CD4-positive, alpha-beta memory T cell (primary cell): Measurements from ENCODE around the gene ZNF471. TPM values are rescaled to one million over a fixed set of nuclear protein-coding genes. Genes with fewer than 3 reads are reported as not detected.
A peak's percentile ranks its signal among the peaks of the same experiment; 100 is the strongest.

Experiments
- CTCF ChIA-PET: fragments of 350-600 bp; sonication (Branson Sonifier 250); formaldehyde crosslinking; loops from one replicate; lab custom pipeline; 2021; ENCODE audit warnings: inconsistent platforms; ENCODE audit not compliant: partially characterized antibody; lab: Charles Lee
- POLR2A ChIA-PET: fragments of 350-600 bp; sonication (Branson Sonifier 250); formaldehyde crosslinking; loops from one replicate; lab custom pipeline; 2021; ENCODE audit not compliant: partially characterized antibody; lab: Charles Lee
- DNase-seq, 5 donors: peaks; one replicate each; pipeline versions ENCODE4 v3.0.0 to v3.0.0-alpha.2; 2020 to 2022; ENCODE audit warnings: mixed read lengths in 1 of 5
- H3K27ac ChIP-seq: one replicate; pipeline ENCODE4 v1.7.0; 2013; ENCODE audit warnings: low read depth, low read length
- H3K27me3 ChIP-seq: 2 replicates; pipeline ENCODE4 v1.7.0; 2013; ENCODE audit warnings: mild to moderate bottlenecking, low read length, moderate library complexity; ENCODE audit not compliant: insufficient read depth
- H3K36me3 ChIP-seq: 2 replicates; pipeline ENCODE4 v1.7.0; 2013; ENCODE audit warnings: mild to moderate bottlenecking, low read length, moderate library complexity; ENCODE audit not compliant: insufficient read depth
- H3K4me1 ChIP-seq: 2 replicates; pipeline ENCODE4 v1.7.0; 2013; ENCODE audit warnings: mild to moderate bottlenecking, low read length, moderate library complexity; ENCODE audit not compliant: insufficient read depth
- H3K4me3 ChIP-seq, 2 donors: one replicate each; pipeline ENCODE4 v1.7.0; 2013; ENCODE audit warnings: low read length in 2 of 2, mild to moderate bottlenecking in 1 of 2
- H3K9me3 ChIP-seq, 2 donors: one replicate each; pipeline ENCODE4 v1.7.0; 2013; ENCODE audit warnings: low read length in 2 of 2, control low read depth in 1 of 2; ENCODE audit not compliant: control insufficient read depth in 1 of 2
- H3K27ac Mint-ChIP-seq, 7 donors: one replicate each; pipeline ENCODE4 v1.8.0; 2020 to 2021; ENCODE audit warnings: mixed read lengths in 7 of 7, mild to moderate bottlenecking in 6 of 7, inconsistent platforms in 3 of 7, moderate library complexity in 3 of 7
- H3K27me3 Mint-ChIP-seq, 2 donors: one replicate each; pipeline ENCODE4 v1.8.0; 2020 to 2021; ENCODE audit warnings: mixed read lengths in 2 of 2
- H3K36me3 Mint-ChIP-seq, 2 donors: one replicate each; pipeline ENCODE4 v1.8.0; 2020 to 2021; ENCODE audit warnings: mixed read lengths in 2 of 2, inconsistent platforms in 1 of 2, mild to moderate bottlenecking in 1 of 2
- H3K4me1 Mint-ChIP-seq, 4 donors: one replicate each; pipeline ENCODE4 v1.8.0; 2020 to 2021; ENCODE audit warnings: mixed read lengths in 4 of 4, mild to moderate bottlenecking in 1 of 4
- H3K4me3 Mint-ChIP-seq, 8 donors: one replicate each; pipeline ENCODE4 v1.8.0; 2020 to 2021; ENCODE audit warnings: mixed read lengths in 8 of 8, mild to moderate bottlenecking in 7 of 8, moderate library complexity in 6 of 8, inconsistent platforms in 3 of 8
- H3K9me3 Mint-ChIP-seq, 8 donors: one replicate each; pipeline ENCODE4 v1.8.0; 2020 to 2021; ENCODE audit warnings: mixed read lengths in 8 of 8, mild to moderate bottlenecking in 5 of 8, inconsistent platforms in 3 of 8, moderate library complexity in 1 of 8
- intact Hi-C: fragments of 100-400 bp; cut with micrococcal nuclease; formaldehyde crosslinking; loops from one replicate; pipeline ENCODE4 v1.15.1; 2023
- polyA plus RNA-seq, 2 donors: library from polyadenylated mRNA; unstranded; fragments of 300-500 nt; fragmentation: Illumina TruSeq; gene quantifications; one replicate each; pipeline ENCODE4 v1.2.3, GENCODE V29; 2021
- total RNA-seq, 2 experiments: library from RNA; stranded (reverse); gene quantifications; one replicate each; pipeline ENCODE4 v1.2.3, GENCODE V29; 2021

Gene ZNF471
- total and polyA plus RNA-seq, 4 experiments from 2014 or later, result 0.31 to 1.7 (median 1.0) TPM

DNA sequence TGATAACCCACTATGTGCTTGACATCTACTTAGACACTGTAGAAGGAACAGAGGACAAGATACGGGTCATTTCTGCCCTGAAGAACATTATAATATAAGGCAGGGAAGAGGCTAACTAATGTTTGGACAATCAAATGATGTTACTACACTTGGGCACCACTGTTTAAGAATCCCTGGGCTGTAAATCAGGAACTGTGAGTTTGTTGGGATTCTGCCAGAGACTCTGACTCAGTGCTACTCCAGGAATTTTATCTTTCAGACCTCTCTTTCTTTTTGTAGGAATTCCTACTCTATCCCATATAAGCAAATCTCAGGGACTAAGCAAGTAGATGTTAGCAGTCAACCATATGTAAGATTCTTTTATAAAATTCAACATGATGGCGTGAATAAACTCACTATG lies 3.1 kb upstream of the ZNF471 start:
- peaks cover 0 to 21% of the 10 kb centered on the region in 2 donors for H3K9me3 ChIP-seq
- no peaks in the 10 kb centered on the region for H3K36me3 ChIP-seq
- H3K27me3 ChIP-seq, result no peaks in the 10 kb centered on the region
- ChIA-PET CTCF (no interaction called here), POLR2A (no interaction called here)
- H3K4me1 ChIP-seq, result no peaks in the 10 kb centered on the region
- no peak overlapping the region for H3K27ac ChIP-seq
- peaks cover 10 to 19% of the 10 kb centered on the region in 2 donors for H3K36me3 Mint-ChIP-seq
- DNase-seq, result no peak
- no peak overlapping the region for H3K4me3 ChIP-seq
- H3K4me3 Mint-ChIP-seq, result no peak overlapping the region
- peaks cover 0 to 3% of the 10 kb centered on the region in 2 donors for H3K27me3 Mint-ChIP-seq
- no peak overlapping the region for H3K27ac Mint-ChIP-seq
- peaks cover 0 to 10% (median 6%) of the 10 kb centered on the region in 4 donors for H3K4me1 Mint-ChIP-seq
- intact Hi-C loops, result no loop called here
- H3K9me3 Mint-ChIP-seq, result peaks cover 4 to 75% (median 60%) of the 10 kb centered on the region in 8 donors

DNA sequence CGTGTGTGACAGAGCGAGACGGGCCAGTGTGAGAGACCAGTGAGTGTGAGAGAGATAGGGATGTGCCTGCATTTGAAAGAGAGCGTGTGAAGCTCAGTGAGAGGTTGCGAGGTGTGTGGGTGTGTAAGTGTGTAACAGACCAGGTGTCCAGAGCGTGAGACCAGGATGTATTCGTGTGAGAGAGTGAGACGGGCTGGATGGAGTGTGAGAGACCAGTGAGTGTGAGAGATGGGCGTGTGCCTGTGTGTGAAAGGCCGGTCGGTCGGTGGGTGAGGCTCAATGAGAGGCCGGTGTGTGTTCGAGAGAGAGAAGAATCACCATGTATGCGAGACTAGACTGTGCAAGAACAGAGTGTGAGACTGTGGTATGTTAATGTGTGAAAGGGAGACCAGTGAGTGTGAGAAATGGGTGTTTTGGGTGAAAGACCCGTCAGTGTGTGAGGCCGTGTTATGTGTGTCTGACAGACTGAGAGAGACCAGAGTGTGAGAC lies 679 bp downstream of the ZNF471 start:
- H3K9me3 ChIP-seq, result peaks cover 0 to 14% of the 10 kb centered on the region in 2 donors
- H3K36me3 Mint-ChIP-seq, result peaks cover 5 to 14% of the 10 kb centered on the region in 2 donors
- no peaks in the 10 kb centered on the region for H3K4me1 ChIP-seq
- peaks cover 0 to 10% (median 6%) of the 10 kb centered on the region in 4 donors for H3K4me1 Mint-ChIP-seq
- intact Hi-C loops, result no loop called here
- H3K27me3 Mint-ChIP-seq, result peaks cover 0 to 3% of the 10 kb centered on the region in 2 donors
- peaks cover 4 to 57% (median 37%) of the 10 kb centered on the region in 8 donors for H3K9me3 Mint-ChIP-seq
- ChIA-PET CTCF (no interaction called here), POLR2A (no interaction called here)
- no peak for DNase-seq
- H3K27me3 ChIP-seq, result no peaks in the 10 kb centered on the region
- no peaks in the 10 kb centered on the region for H3K36me3 ChIP-seq
- H3K4me3 Mint-ChIP-seq, result no peak overlapping the region
- H3K27ac Mint-ChIP-seq, result no peak overlapping the region
- H3K27ac ChIP-seq, result peak overlapping the region; percentile 61
- peak overlapping the region in 1 of 2 donors; percentile 11 for H3K4me3 ChIP-seq

DNA sequence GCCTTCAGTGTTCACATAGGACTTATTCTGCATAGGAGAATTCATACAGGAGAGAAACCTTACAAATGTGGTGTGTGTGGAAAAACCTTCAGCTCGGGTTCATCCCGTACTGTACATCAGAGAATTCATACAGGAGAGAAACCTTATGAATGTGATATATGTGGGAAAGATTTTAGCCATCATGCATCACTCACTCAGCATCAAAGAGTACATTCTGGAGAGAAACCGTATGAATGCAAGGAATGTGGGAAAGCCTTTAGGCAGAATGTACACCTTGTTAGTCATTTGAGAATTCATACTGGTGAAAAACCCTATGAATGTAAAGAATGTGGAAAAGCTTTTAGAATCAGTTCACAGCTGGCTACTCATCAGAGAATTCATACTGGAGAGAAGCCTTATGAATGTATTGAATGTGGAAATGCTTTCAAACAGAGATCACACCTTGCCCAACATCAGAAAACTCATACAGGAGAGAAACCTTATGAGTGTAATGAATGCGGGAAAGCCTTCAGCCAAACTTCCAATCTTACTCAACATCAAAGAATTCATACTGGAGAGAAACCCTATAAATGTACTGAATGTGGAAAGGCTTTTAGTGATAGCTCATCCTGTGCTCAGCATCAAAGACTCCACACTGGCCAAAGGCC lies 17.7 kb downstream of the ZNF471 start:
- H3K4me1 ChIP-seq, result no peaks in the 10 kb centered on the region
- peaks cover 32 to 36% of the 10 kb centered on the region in 2 donors for H3K36me3 Mint-ChIP-seq
- H3K27ac ChIP-seq, result no peak overlapping the region
- no peak overlapping the region for H3K4me3 ChIP-seq
- ChIA-PET CTCF (no interaction called here), POLR2A (no interaction called here)
- H3K27me3 ChIP-seq, result no peaks in the 10 kb centered on the region
- H3K36me3 ChIP-seq, result no peaks in the 10 kb centered on the region
- no peak for DNase-seq
- H3K27me3 Mint-ChIP-seq, result no peaks in the 10 kb centered on the region
- no peak overlapping the region for H3K27ac Mint-ChIP-seq
- intact Hi-C loops, result no loop called here
- H3K9me3 ChIP-seq, result peaks cover 4 to 52% of the 10 kb centered on the region in 2 donors
- H3K4me3 Mint-ChIP-seq, result no peak overlapping the region
- peaks cover 0 to 96% (median 89%) of the 10 kb centered on the region in 8 donors for H3K9me3 Mint-ChIP-seq
- H3K4me1 Mint-ChIP-seq, result no peaks in the 10 kb centered on the region

DNA sequence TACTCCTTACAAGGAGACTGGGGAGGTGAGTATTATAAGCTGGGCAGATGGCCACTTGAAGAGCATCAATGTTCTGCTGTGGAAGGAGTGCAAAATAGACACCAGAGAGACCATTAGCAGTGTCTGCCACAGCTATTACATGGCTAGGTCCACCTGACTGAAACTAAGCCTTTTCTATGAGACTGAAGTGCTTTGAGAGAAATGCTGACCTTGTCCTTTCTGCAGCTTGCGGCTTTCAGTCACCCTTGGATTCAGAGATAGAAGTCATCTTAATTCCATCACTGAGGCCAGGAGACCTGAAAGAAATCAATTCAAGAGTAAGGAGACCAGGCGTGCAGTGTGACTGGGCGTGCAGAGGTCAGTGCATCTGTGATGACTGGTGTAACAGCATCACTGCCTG lies 29.8 kb downstream of the ZNF471 start:
- peaks cover 0 to 2% of the 10 kb centered on the region in 2 donors for H3K27me3 Mint-ChIP-seq
- peaks cover 0 to 3% of the 10 kb centered on the region in 2 donors for H3K9me3 ChIP-seq
- intact Hi-C loops, result no loop called here
- DNase-seq, result no peak
- peak overlapping the region; percentile 63 to 83 for H3K4me3 ChIP-seq
- peaks cover 14% of the 10 kb centered on the region for H3K4me1 ChIP-seq
- CTCF ChIA-PET, result no interaction called here
- no peaks in the 10 kb centered on the region for H3K36me3 ChIP-seq
- H3K4me1 Mint-ChIP-seq, result peaks cover 7 to 24% (median 12%) of the 10 kb centered on the region in 4 donors
- H3K4me3 Mint-ChIP-seq, result peak overlapping the region; percentile 88 to 95 (median 91)
- peaks cover 31 to 49% of the 10 kb centered on the region in 2 donors for H3K36me3 Mint-ChIP-seq
- POLR2A ChIA-PET, result interaction anchor here (1.0 kb wide), 2 partner anchors 13 to 135 kb away, joined by 3 read pairs; partner anchors contain the start of gene ZNF835
- H3K27ac Mint-ChIP-seq, result peak overlapping the region in 6 of 7 donors; percentile 89 to 96 (median 94)
- peaks cover 2 to 84% (median 76%) of the 10 kb centered on the region in 8 donors for H3K9me3 Mint-ChIP-seq
- H3K27me3 ChIP-seq, result no peaks in the 10 kb centered on the region
- H3K27ac ChIP-seq, result no peak overlapping the region

- H3K36me3 Mint-ChIP-seq, result peaks cover 35 to 50% of the 10 kb centered on the region in 2 donors
- Histone ChIP-seq H3K27ac (peak overlapping the region; percentile 70), H3K4me3 (peak overlapping the region; percentile 63 to 83), H3K27me3 (no peaks in the 10 kb centered on the region), H3K36me3 (no peaks in the 10 kb centered on the region), H3K9me3 (peaks cover 0 to 7% of the 10 kb centered on the region in 2 donors), H3K4me1 (peaks cover 14% of the 10 kb centered on the region)
- intact Hi-C loops, result loop anchor here (1.0 kb wide), 5 partner anchors 29 to 223 kb away; partner anchors contain the start of genes ZNF470, ZNF471, ZNF583 and ZNF71
- peaks cover 7 to 24% (median 12%) of the 10 kb centered on the region in 4 donors for H3K4me1 Mint-ChIP-seq
- H3K27ac Mint-ChIP-seq, result peak overlapping the region; percentile 89 to 96 (median 94)
- ChIA-PET POLR2A (interaction anchor here (0.7 to 1.0 kb wide), 4 partner anchors 14 to 135 kb away, joined by 3 to 4 read pairs (median 4); partner anchors contain the start of genes ZNF470, ZNF583 and ZNF835), CTCF (no interaction called here)
- H3K27me3 Mint-ChIP-seq, result peaks cover 0 to 2% of the 10 kb centered on the region in 2 donors
- H3K9me3 Mint-ChIP-seq, result peaks cover 2 to 83% (median 73%) of the 10 kb centered on the region in 8 donors
- H3K4me3 Mint-ChIP-seq, result peak overlapping the region; percentile 88 to 95 (median 91)
- peak; percentile 89 to 91 (median 90) for DNase-seq
Measured at GRCh38 chr19:56538254-56538760, 30.7 kb downstream of the ZNF471 start.

DNA sequence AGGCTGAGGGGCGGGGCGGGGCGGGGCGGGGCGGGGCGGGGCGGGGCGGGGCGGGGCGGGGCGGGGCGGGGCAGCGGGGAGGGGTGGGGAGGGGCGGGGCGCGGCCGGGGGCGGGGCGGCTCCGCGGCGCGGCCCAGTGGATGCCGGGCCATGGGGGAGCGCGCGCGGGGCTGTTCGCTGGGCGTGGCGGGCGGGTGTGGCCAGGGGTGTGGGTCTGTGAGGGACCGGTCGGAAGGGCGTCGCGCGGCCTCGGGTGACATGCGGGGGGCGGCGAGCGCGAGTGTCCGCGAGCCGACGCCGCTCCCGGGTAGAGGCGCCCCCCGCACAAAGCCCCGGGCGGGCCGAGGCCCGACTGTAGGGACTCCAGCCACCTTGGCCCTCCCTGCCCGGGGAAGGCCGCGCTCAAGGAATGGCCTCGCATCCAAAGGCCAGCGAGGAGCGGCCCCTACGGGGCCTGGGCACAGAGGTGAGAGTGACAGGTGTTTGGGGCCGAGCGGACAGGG lies 31.2 kb downstream of the ZNF471 start, which contains the start of gene ZFP28:
Gene ZFP28 (plus strand): TSS at position 188 of the 503 bp plus-strand sequence. CDS start 71 bp downstream, at position 259.
- peaks cover 2 to 86% (median 74%) of the 10 kb centered on the region in 8 donors for H3K9me3 Mint-ChIP-seq
- Histone ChIP-seq H3K36me3 (no peaks in the 10 kb centered on the region), H3K4me3 (peak within 1 kb of the TSS; percentile 63 to 83), H3K9me3 (peaks cover 0 to 7% of the 10 kb centered on the region in 2 donors), H3K27me3 (no peaks in the 10 kb centered on the region), H3K27ac (peak within 1 kb of the TSS; percentile 70), H3K4me1 (peaks cover 14% of the 10 kb centered on the region)
- intact Hi-C loops, result loop anchor here (1.0 kb wide), 5 partner anchors 28 to 224 kb away; partner anchors contain the start of genes ZNF470, ZNF471, ZNF583 and ZNF71
- H3K27ac Mint-ChIP-seq, result peak within 1 kb of the TSS; percentile 89 to 96 (median 94)
- DNase-seq, result peak in 1 of 5 donors; percentile 72
- H3K4me1 Mint-ChIP-seq, result peaks cover 7 to 24% (median 12%) of the 10 kb centered on the region in 4 donors
- peak within 1 kb of the TSS; percentile 88 to 95 (median 92) for H3K4me3 Mint-ChIP-seq
- POLR2A ChIA-PET, result interaction anchor here (0.7 to 1.0 kb wide), 4 partner anchors 15 to 135 kb away, joined by 3 to 4 read pairs (median 4); partner anchors contain the start of genes ZNF470, ZNF583 and ZNF835
- H3K27me3 Mint-ChIP-seq, result peaks cover 0 to 2% of the 10 kb centered on the region in 2 donors
- CTCF ChIA-PET, result no interaction called here
- peaks cover 40 to 54% of the 10 kb centered on the region in 2 donors for H3K36me3 Mint-ChIP-seq
